Thyroid gland (tissue), 4 donors: Measurements from ENCODE around the gene DMD.

Experiments used
- POLR2A ChIP-seq, 2 donors: fragments of 450-650 bp; IDR thresholded peaks; one replicate each; pipeline ENCODE4 v1.6.1; 2017; ENCODE audit warnings: antibody characterized with exemption in 2 of 2, mild to moderate bottlenecking in 2 of 2, moderate library complexity in 1 of 2
- TF ChIP-seq, protein P1 (sequence below), 6 experiments: fragments of 200-600 bp in 3 of 6; fragments of 450-650 bp in 3 of 6; sonication (generic) in 3 of 6; IDR thresholded peaks; one replicate each; pipeline ENCODE4 v1.5.1; 2016 to 2019; ENCODE audit warnings: antibody characterized with exemption in 6 of 6, mild to moderate bottlenecking in 2 of 6, inconsistent platforms in 1 of 6, moderate library complexity in 1 of 6

- TF ChIP-seq, protein P1, sequence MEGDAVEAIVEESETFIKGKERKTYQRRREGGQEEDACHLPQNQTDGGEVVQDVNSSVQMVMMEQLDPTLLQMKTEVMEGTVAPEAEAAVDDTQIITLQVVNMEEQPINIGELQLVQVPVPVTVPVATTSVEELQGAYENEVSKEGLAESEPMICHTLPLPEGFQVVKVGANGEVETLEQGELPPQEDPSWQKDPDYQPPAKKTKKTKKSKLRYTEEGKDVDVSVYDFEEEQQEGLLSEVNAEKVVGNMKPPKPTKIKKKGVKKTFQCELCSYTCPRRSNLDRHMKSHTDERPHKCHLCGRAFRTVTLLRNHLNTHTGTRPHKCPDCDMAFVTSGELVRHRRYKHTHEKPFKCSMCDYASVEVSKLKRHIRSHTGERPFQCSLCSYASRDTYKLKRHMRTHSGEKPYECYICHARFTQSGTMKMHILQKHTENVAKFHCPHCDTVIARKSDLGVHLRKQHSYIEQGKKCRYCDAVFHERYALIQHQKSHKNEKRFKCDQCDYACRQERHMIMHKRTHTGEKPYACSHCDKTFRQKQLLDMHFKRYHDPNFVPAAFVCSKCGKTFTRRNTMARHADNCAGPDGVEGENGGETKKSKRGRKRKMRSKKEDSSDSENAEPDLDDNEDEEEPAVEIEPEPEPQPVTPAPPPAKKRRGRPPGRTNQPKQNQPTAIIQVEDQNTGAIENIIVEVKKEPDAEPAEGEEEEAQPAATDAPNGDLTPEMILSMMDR (IDR thresholded peaks at IDR 0.05), result no peak
- no peak for TF ChIP-seq POLR2A (IDR thresholded peaks at IDR 0.05)
Measured at GRCh38 chrX:31260351-31260750, 1951.0 kb downstream of the DMD start.
